Right lobe of liver (tissue), 4 donors: ENCODE data around the gene CEP72.
"Not testable (repeated sequence)": the region's sequence is repeated elsewhere in the genome, so short reads cannot be mapped to it uniquely, and the experiment has no call there.

Experiments
- POLR2A ChIP-seq: fragments of 450-650 bp; IDR thresholded peaks from one replicate; pipeline ENCODE4 v1.6.1; 2017; ENCODE audit warnings: antibody characterized with exemption, mild to moderate bottlenecking
- TF ChIP-seq, protein P1 (sequence below), 4 donors: fragments of 200-600 bp in 3 of 4; fragments of 450-650 bp in 1 of 4; IDR thresholded peaks; one replicate each; pipeline versions ENCODE4 v1.5.1 to v1.8.0; 2016 to 2022; ENCODE audit warnings: antibody characterized with exemption in 4 of 4, mild to moderate bottlenecking in 2 of 4
- donor health status: DM: no; HTN: no; CAD: no.
- donor health status: DM: no; HTN: no; CAD: no.
- donor health status: DM: no; HTN: yes; CAD: no.

DNA sequence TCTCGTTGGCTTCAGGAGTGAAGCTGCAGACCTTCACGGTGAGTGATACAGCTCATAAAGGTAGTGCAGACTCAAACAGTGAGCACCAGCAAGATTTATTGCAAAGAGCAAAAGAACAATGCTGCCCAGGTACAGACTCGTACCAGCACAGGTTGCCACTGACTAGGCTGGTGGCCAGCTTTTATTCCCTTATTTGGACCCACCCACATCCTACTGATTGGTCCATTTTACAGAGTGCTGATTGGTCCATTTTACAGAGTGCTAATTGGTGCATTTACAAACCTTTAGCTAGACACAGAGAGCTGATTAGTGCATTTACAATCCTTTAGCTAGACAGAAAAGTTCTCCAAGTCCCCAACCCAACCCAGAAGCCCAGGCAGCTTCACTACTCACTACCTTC, 29.7 kb upstream of the CEP72 start:
- not testable (repeated sequence) for TF ChIP-seq POLR2A
- TF ChIP-seq, protein P1, sequence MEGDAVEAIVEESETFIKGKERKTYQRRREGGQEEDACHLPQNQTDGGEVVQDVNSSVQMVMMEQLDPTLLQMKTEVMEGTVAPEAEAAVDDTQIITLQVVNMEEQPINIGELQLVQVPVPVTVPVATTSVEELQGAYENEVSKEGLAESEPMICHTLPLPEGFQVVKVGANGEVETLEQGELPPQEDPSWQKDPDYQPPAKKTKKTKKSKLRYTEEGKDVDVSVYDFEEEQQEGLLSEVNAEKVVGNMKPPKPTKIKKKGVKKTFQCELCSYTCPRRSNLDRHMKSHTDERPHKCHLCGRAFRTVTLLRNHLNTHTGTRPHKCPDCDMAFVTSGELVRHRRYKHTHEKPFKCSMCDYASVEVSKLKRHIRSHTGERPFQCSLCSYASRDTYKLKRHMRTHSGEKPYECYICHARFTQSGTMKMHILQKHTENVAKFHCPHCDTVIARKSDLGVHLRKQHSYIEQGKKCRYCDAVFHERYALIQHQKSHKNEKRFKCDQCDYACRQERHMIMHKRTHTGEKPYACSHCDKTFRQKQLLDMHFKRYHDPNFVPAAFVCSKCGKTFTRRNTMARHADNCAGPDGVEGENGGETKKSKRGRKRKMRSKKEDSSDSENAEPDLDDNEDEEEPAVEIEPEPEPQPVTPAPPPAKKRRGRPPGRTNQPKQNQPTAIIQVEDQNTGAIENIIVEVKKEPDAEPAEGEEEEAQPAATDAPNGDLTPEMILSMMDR (IDR thresholded peaks at IDR 0.05), result not testable (repeated sequence)
